SH-SY5Y (cell line): ENCODE results near the gene NEDD8.

Experiments
- GATA2 ChIP-seq: IDR thresholded peaks from 2 replicates; pipeline ENCODE4 v1.6.1; 2011; ENCODE audit warnings: mild to moderate bottlenecking, low read depth, low read length
- GATA3 ChIP-seq: IDR thresholded peaks from 2 replicates; pipeline ENCODE4 v1.6.1; 2011; ENCODE audit warnings: low read depth, mild to moderate bottlenecking, low read length, moderate library complexity

The NEDD8 gene

GRCh38 chr14:24232121-24232644, at the start of gene NEDD8:
Gene NEDD8, minus strand, starts transcription at chr14:24232367. Its CDS starts 100 bp downstream, at chr14:24232267.
- TF ChIP-seq GATA3 (no peak), GATA2 (no peak)

DNA sequence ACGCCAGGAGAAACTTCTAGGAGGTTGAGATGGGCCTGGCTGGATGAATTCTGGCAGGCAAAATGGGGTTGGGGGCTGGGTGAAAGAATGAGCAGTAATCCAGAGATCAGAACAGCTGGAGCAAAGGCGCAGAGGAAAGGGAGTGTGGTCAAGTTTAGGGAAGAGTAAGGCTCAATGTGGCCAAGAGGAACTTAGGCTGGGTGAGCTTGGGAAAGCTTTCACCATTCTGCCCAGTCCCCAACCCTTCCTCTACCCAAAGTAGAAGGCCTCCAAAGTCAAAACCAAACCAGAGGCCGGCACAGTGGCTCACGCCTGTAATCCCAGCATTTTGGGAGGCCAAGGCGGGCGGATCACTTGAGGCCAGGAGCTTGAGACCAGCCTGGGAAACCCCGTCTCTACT, 49.5 kb upstream of the NEDD8 start:
- no peak for TF ChIP-seq GATA2
- no peak for TF ChIP-seq GATA3

- TF ChIP-seq GATA3: no peak
- TF ChIP-seq GATA2: no peak
Measured at GRCh38 chr14:24280797-24281460, 48.8 kb upstream of the NEDD8 start.

DNA sequence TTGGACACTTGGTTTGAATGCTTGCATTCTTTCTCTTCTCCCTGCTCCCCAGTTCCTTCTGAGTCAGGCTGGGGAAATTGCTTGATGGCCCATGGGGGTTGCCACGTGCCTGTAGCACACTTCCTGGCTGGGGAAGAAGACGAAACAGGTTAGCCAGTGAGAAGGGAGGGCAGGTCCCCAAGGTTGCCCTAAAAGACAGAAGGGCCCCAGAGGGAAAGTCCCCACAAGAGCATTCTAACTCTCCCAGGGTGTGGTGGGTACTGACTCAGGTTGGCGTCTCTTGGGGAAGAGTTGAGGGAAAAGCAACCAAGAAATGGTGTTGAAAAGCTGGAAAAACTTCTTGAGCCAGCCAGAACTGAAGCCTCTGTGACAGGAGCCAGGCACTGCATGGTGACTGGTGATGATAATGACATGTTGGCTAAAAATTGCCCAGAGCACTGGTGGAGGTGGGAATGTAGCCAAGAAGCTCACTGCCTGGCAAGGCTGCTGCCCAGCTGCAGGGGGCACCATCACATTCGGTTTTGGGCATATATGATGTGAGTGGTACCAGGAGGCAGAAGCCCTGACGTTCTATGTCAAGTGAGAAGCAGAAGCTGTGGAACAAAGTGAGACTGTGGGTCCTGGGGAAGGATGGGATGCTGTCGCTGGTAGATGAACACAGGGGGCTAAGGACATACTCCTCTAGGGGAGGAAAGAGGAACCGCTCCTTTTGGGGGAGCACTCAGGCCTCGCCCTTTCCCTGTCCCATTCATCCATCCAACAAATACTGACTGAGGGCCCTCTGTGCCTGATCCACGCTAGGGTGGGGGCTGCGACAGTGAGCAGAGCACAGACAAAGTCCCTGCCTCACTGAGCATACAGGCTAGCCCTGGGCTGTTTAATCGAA, 47.4 kb upstream of the NEDD8 start:
- TF ChIP-seq GATA2: no peak
- TF ChIP-seq GATA3: no peak

- TF ChIP-seq GATA3 (no peak), GATA2 (no peak)
Measured at GRCh38 chr14:24278424-24278823, 46.3 kb upstream of the NEDD8 start.

GRCh38 chr14:24277606-24278321, 45.6 kb upstream of the NEDD8 start:
- TF ChIP-seq GATA3 (no peak), GATA2 (no peak)

DNA sequence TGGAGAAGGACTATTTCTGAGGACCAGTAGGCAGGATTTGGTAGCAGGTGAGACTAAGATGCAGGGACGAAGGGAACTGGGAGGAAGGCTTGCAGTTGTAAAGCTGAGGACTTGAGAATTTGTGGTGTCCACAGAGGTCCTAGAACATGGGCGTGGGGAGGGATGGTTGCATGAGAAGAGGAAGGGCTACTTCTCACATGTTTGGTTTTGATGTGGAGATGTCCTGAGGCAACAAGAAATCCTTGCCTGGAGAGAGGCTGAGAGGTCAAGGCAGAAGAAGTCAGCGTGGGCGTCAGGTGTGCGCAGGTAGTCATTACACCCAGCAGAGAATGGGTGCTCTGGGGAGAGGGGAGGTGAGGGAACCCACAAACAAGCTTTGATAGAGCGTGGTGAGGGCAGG, 44.9 kb upstream of the NEDD8 start:
- TF ChIP-seq GATA2: no peak
- no peak for TF ChIP-seq GATA3

GRCh38 chr14:24274101-24274543, 42.0 kb upstream of the NEDD8 start:
- no peak for TF ChIP-seq GATA2
- TF ChIP-seq GATA3: no peak

DNA sequence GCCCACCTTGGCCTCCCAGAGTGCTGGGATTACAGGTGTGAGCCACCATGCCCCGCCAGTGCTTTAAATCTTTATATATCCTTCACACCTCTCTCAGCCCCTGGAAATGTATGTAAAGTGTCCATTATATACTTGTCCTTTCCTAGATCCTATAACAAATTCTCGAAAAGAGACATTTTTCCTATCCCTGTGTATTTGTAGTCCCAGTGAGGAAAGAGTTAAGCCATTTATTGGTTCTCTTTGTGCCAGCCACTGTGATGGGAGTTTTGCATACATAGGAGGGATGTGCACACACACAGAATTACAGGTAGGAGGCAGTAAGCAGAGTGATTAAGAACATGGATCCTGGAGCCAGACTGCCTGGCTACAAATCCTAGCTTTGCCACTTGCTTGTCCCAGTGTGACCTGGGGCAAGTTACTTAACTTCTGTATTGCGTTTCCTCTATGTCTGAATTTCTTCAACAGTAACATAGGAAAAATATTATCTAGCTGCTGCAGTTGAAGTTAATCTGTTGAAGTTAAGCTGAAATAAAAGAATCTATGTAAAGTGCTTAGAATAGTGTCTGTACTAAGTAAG, 41.3 kb upstream of the NEDD8 start:
- no peak for TF ChIP-seq GATA2

DNA sequence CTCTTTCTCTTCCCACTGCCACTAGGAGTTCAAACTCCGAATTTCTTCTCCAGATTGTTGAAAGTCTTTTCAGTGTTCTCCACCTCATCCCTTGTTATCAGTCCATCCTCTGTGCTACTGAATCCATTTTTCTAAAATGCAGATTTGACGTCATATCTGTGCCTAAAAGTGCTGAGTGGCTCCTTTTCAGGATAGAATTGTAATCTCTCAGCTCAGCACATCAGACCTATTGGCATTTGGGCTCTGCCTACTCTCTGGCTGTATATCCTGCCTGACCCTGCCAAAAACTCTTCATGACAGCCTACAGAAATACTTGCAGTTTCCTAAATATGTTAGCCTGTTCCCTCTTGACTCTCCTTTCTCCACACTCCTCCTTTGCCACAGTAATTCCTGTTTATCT, 40.3 kb upstream of the NEDD8 start:
- no peak for TF ChIP-seq GATA2
- no peak for TF ChIP-seq GATA3

DNA sequence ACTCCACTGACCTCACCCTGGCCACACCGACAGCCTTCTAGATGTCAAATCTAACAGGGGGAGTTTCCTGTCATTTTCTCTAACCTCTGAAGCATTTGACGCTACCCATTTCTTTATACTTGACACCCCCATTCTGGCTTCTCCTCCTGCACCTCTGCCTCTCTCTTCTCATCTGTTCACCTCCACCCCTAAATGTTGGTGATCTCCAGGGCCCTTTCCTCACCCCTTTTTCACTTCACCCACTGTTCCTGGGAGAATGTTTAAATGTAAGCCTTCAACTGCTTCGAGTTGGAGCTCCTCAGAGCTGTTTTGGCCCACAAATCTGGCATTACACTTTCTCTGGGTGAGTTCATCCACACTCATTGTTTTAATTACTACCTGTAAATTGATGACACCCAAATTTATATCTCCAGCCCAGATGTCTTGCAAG, 39.7 kb upstream of the NEDD8 start:
- no peak for TF ChIP-seq GATA2
- no peak for TF ChIP-seq GATA3

- TF ChIP-seq GATA2: no peak
- TF ChIP-seq GATA3: no peak
Measured at GRCh38 chr14:24271134-24271833, 39.1 kb upstream of the NEDD8 start, which contains the start of gene RABGGTA. Gene RABGGTA, minus strand, starts transcription at chr14:24271597. Its CDS starts 482 bp downstream, at chr14:24271115.

GRCh38 chr14:24270537-24271133, 38.5 kb upstream of the NEDD8 start:
- TF ChIP-seq GATA3: no peak
- TF ChIP-seq GATA2: no peak
